Activated CD4-positive, CD25-positive, alpha-beta regulatory T cell treated with anti-CD3 and anti-CD28 coated beads, Interleukin-2, amount 50 U/mL, for 24 hours (primary cell): ENCODE results near the gene DCLRE1A.
A peak's percentile ranks its signal among the peaks of the same experiment; 100 is the strongest.

Experiments used
- ATAC-seq, 2 donors: fragments of 150-1000 bp; cut with Tn5 transposase; one replicate each; pipeline ENCODE4 v1.10.0; 2021; ENCODE audit warnings: mild to moderate bottlenecking in 1 of 2, moderate library complexity in 1 of 2

Gene DCLRE1A

GRCh38 chr10:113854013-113854760, at the start of gene DCLRE1A, which contains the start of gene NHLRC2:
TSS of gene DCLRE1A (minus strand) at chr10:113854082. CDS start at chr10:113853182, 900 bp downstream.
TSS of gene NHLRC2 (plus strand) at chr10:113854661. CDS start at chr10:113854873, 212 bp downstream.
- ATAC-seq = peak; percentile 55 to 58

GRCh38 chr10:113899952-113900598, 46.2 kb upstream of the DCLRE1A start:
- no peak for ATAC-seq

GRCh38 chr10:113897693-113898618, 44.1 kb upstream of the DCLRE1A start:
- no peak for ATAC-seq

DNA sequence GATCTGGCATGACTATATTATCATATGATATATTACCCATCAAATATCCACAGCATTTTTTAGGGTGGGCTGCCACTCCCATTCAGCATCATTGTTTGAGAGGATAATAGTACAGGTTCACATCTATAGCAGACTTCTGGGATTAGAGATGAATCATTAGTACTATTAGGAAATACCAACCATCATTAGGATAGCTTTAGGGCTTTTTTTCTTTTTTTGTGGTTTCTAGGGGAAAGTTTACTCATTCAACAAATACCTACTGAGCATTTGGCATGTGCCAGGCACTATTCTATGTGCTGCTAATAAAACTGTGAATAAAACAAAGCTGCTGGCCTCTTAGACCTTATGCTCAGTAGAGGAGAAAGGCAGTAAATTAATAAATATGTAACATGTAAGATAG, 41.1 kb upstream of the DCLRE1A start:
- no peak for ATAC-seq

- ATAC-seq = no peak
Measured at GRCh38 chr10:113894581-113894980, 40.7 kb upstream of the DCLRE1A start.

DNA sequence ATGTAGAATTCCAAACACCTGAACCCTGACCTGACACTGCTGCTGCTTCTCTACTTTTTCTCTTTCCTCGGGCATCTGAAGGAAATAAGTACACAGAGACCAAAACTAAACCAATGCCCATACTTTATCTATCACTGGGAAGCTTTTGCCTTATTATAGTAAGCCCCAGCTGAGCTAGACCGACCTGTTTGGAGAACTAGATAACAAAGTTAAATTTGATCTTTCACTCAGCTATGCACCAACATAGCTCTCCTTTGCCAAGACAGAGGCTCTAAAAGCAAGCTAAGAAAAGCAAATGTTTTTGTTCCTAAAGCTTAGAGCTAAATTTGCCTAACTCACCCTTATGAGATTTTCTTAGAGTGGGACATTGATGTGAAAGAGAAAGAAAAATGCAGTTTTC, 39.7 kb upstream of the DCLRE1A start:
- ATAC-seq = no peak

DNA sequence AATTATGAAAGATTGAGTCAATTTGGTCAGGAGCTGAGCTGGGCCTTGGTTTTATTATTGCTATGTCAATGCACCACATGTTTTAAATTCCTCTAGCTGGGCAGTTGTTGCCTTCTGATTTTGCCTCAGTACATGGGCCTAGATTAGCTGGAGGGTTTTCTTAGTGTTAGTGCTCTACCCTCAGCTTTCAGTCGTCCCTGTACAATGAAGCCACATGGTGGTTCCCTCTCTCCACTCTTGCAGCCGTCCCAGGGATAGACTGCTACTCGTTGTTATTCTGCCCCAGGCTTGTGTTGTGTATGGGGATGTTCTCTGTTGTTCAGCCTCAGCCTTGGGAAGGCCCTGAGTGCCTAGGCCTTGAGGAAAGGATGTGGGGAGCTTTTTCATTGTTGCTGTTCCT, 37.6 kb upstream of the DCLRE1A start:
- no peak for ATAC-seq

DNA sequence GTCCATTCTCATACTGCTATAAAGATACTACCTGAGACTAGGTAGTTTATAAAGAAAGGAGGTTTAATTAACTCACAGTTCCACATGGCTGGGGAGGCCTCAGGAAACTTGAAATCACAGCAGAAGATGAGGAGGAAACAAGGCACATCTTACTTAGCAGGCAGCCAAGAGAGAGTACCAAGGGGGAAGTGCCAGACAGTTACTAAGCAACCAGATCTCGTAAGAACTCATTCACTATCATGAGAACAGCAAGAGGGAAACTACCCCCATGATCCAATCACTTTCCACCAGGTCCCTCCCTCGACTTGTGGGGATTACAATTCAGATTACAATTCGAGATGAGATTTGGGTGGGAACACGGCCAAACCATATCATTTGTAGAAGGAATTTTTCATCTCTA, 36.9 kb upstream of the DCLRE1A start:
- no peak for ATAC-seq

DNA sequence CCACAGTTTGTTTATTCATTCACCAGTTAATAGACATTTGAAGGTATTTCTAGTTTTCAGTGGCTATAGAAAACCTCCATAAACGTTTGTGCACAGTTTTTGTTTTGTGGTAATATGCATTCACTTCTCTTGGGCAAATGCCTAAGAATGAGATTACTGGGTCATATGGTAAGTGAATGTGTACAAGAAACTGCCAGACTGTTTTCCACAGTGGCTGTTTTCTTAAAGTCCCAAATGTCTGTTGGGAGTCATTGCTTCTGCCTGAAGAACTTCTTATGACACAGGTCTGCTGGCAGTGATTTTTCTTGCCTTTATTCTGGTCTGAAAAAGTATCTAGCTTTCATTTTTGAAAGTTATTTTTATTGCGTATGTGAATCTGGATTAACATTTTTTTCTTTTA, 36.0 kb upstream of the DCLRE1A start:
- ATAC-seq = no peak

DNA sequence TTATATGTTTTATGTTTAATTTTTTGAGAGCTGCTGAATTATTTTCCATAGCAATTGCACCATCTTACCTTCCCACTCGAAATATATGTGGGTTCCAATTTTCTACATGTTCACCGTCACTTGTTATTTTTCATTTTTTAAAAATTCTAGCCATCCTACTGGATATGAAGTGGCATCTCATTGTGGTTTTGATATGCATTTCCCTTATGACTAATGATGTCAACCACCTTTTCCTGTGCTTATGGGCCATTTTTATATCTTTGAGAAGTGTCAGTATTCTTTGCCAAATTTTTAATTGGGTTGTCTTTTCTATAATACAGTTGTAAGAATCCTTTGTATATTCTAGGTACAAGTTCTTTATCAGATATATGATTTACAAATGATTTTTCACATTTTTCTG, 28.4 kb upstream of the DCLRE1A start:
- ATAC-seq = no peak

DNA sequence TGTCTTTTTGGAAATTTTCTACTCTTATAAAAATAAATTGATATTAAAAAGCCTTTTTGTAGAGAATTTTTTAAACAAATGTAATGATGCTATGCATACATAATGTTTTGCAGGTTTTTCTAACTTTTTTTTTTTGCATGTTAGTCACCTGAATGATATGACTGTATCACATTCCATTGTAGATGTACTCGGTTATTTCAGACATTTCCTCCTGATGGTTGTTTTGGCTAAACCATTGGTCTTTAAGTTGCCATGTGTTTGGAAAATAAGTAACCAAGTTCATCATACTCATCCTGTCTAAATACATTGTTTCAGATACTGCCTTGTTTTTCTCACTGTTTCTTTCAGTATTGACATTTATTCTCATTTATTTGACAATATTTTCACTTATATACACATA, 26.4 kb upstream of the DCLRE1A start:
- ATAC-seq = no peak

GRCh38 chr10:113879691-113880090, 25.8 kb upstream of the DCLRE1A start:
- ATAC-seq = no peak

GRCh38 chr10:113876461-113876860, 22.6 kb upstream of the DCLRE1A start:
- no peak for ATAC-seq

DNA sequence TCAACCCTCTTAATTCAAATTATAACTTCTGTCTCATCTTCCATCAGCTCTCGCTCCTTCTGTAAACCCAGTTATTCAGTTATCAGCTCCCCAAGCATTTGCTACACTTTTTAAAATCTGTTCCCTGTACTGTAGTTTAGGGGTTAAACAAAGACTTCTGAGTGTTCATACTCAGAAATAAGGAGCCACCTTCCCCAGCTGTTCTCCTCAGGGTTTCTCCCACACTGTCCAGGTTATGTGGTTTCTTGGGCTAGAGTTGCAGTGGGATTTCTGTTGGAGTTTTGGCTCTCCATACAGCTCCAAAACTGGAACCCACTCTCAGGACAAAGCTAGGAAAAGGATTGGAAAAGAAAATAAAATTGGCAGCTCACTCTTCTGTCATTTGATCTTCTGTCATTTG, 21.3 kb upstream of the DCLRE1A start:
- no peak for ATAC-seq

DNA sequence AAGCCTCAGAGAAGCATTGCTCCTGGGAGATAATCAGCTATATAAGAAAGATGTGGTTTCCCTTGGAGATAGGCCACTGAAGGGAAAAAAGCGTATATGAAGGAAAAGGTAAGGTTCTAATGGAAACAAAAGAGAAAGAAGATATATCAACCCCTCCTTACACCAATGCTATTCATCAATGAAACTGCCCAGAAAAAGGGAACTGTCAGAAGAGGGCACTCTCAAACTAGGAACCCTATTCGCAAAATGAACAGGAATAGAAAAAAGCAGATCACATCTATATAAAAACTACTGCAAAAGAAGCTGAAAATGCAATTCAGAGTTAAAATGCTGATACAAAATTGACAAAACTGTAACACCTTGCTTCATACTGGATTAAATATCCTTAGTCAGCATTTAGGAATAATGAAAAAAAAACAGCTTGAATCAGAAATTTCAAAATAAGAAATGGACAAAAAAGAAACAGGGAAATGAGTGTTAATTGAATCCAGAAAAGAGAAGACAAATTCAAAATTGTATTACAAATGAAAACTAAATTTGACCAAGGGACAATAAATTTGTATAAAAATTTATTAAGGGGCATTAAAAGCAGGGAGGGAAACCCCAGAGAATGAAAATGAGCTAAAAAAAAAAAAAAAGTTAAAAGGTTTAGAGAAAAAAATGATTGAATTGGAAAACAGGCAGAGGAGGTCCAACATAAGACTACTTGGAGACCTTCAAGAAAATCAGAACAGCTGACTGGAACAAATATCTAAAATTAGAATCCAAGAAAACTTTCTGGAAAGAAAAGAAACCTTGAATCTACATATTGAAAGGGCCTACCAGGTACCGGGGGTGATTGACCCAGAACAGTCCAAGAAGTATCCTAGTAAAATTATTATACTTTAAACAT, 18.5 kb upstream of the DCLRE1A start:
- no peak for ATAC-seq

GRCh38 chr10:113869789-113870188, 15.9 kb upstream of the DCLRE1A start:
- ATAC-seq = no peak

GRCh38 chr10:113867904-113868303, 14.0 kb upstream of the DCLRE1A start:
- ATAC-seq = no peak

- ATAC-seq = no peak
Measured at GRCh38 chr10:113866551-113867394, 12.9 kb upstream of the DCLRE1A start.

- ATAC-seq = no peak
Measured at GRCh38 chr10:113865901-113866300, 12.0 kb upstream of the DCLRE1A start.

GRCh38 chr10:113859261-113859660, 5.4 kb upstream of the DCLRE1A start:
- no peak for ATAC-seq

- no peak for ATAC-seq
Measured at GRCh38 chr10:113858541-113858940, 4.7 kb upstream of the DCLRE1A start.
